Measurements from ENCODE around the gene FN1.

GRCh38 chr2:215391531-215391930 lies 44.3 kb downstream of the FN1 start:
- no peak for TF ChIP-seq CTCF (IDR thresholded peaks at IDR 0.05)
- no peak for TF ChIP-seq POLR2A (IDR thresholded peaks at IDR 0.05; ENCODE audit: low read length)
- no peak for TF ChIP-seq RNF2 (IDR thresholded peaks at IDR 0.05; ENCODE audit: borderline replicate concordance, low read depth)
- no peak for TF ChIP-seq RFX5 (IDR thresholded peaks at IDR 0.05)
- TF ChIP-seq BHLHE40 (IDR thresholded peaks at IDR 0.05; ENCODE audit: low read depth, low read length), result no peak

All from A549 (cell line).